ENCODE data around the gene RAD51AP1. TPM values are rescaled to one million over a fixed set of nuclear protein-coding genes. Genes with fewer than 3 reads are reported as not detected.

Gene RAD51AP1
- total RNA-seq, 2 experiments from 2014 or later, result 35.7 to 54.4 TPM

GRCh38 chr12:4526923-4527546, 11.7 kb upstream of the RAD51AP1 start:
- H3K4me1 Mint-ChIP-seq, result no peaks in the 10 kb centered on the region
- DNase-seq (no peak), ATAC-seq (no peak)
- no peak overlapping the region for H3K27ac Mint-ChIP-seq
- no peaks in the 10 kb centered on the region for H3K27me3 Mint-ChIP-seq
- CTCF ChIA-PET, result interaction anchor here (0.6 to 2.8 kb wide), 11 partner anchors 8 to 645 kb away, joined by 3 to 13 read pairs (median 4); no protein-coding TSS in a partner anchor
- no peak overlapping the region for H3K4me3 Mint-ChIP-seq
- H3K9me3 Mint-ChIP-seq (ENCODE audit: low read depth), result no peaks in the 10 kb centered on the region
- peaks cover 10% of the 10 kb centered on the region for H3K36me3 Mint-ChIP-seq

DNA sequence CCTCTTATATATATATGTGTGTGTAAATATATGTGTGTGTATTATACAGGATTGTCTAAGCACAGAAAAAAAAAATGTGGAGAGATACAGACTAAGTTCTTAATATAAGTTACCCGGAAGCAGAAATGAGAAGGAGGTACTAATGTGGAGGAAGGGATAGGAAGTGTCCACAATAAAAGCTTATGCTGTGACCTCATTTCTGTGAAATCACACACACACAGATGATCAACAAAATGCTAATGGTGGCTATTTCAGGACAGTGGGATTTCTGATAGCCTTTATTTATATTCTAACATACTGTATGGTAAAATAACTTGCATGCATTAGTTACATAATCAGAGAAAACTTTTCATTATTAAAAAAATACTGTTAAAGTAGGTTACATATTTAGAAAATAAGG, 8.5 kb upstream of the RAD51AP1 start:
- Mint-ChIP-seq H3K27ac (no peak overlapping the region), H3K4me1 (no peaks in the 10 kb centered on the region), H3K27me3 (no peaks in the 10 kb centered on the region), H3K36me3 (peaks cover 3% of the 10 kb centered on the region), H3K9me3 (ENCODE audit: low read depth) (no peaks in the 10 kb centered on the region), H3K4me3 (no peak overlapping the region)
- ATAC-seq, result no peak
- no peak for DNase-seq
- CTCF ChIA-PET, result no interaction called here

DNA sequence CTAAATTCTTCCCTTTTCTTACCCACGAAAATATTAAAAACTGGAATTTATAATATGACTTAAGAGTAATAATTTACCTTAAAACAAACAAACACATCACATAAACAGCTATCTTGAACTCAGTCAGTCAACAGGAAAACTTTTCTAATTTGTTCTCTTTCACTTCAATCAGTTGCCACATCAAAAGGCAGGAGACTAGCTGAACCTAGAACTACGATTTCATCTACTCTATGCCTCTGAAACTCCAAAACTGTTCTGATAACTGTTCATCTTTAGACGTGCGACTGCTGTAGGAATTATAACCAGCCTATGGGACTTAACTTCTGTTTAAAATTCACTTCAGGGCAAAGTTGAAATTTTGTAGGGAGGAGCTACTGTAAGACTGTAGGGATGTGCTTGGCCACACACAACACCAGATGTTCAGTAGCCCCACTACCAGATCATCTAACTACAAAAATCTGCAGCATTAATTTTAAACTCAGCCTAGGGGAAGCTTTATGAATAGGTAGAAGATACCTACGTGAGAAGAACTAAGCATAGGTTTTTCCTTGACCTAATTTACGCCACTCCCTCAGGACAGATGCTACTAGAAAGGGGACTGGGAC, 7.6 kb upstream of the RAD51AP1 start:
- Mint-ChIP-seq H3K36me3 (peaks cover 3% of the 10 kb centered on the region), H3K4me1 (peaks cover 1% of the 10 kb centered on the region), H3K9me3 (ENCODE audit: low read depth) (no peaks in the 10 kb centered on the region), H3K4me3 (no peak overlapping the region), H3K27me3 (no peaks in the 10 kb centered on the region), H3K27ac (no peak overlapping the region)
- no peak for DNase-seq
- CTCF ChIA-PET, result interaction anchor here (1.2 kb wide), 1 partner anchor 109 kb away, joined by 4 read pairs; no protein-coding TSS in a partner anchor
- ATAC-seq, result no peak

DNA sequence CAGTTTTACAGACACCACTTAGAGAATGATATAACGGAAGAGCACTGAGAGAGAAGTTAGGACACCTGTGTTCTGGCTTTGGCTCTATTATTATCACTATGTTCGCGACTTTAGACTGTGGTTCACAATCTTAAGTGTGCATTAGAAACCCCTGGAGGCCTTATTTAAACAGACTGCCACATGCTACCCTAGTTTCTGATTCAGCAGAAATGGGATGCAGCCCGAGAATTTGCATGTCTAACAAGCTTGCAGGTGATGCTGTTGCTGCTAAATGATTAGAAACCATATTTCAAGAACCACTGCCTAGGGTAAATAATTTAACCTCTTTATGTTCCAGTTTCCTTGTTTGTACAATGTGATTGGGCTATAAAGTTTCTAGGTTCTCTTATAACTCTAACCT, 3.6 kb upstream of the RAD51AP1 start:
- H3K9me3 Mint-ChIP-seq (ENCODE audit: low read depth), result no peaks in the 10 kb centered on the region
- H3K36me3 Mint-ChIP-seq, result peaks cover 4% of the 10 kb centered on the region
- CTCF ChIA-PET, result interaction anchor here (1.1 to 2.5 kb wide), 2 partner anchors 9 to 114 kb away, joined by 4 to 10 read pairs; partner anchors contain the start of genes AKAP3 and NDUFA9
- H3K4me3 Mint-ChIP-seq, result no peak overlapping the region
- ATAC-seq (no peak), DNase-seq (no peak)
- no peaks in the 10 kb centered on the region for H3K27me3 Mint-ChIP-seq
- no peak overlapping the region for H3K27ac Mint-ChIP-seq
- peaks cover 27% of the 10 kb centered on the region for H3K4me1 Mint-ChIP-seq

GRCh38 chr12:4535871-4536270, 2.8 kb upstream of the RAD51AP1 start:
- no peaks in the 10 kb centered on the region for H3K27me3 Mint-ChIP-seq
- no peaks in the 10 kb centered on the region for H3K9me3 Mint-ChIP-seq (ENCODE audit: low read depth)
- no peak overlapping the region for H3K27ac Mint-ChIP-seq
- CTCF ChIA-PET, result interaction anchor here (1.1 to 2.5 kb wide), 2 partner anchors 9 to 113 kb away, joined by 4 to 10 read pairs; partner anchors contain the start of genes AKAP3 and NDUFA9
- peaks cover 29% of the 10 kb centered on the region for H3K4me1 Mint-ChIP-seq
- H3K4me3 Mint-ChIP-seq, result no peak overlapping the region
- ATAC-seq, result no peak
- H3K36me3 Mint-ChIP-seq, result peaks cover 4% of the 10 kb centered on the region
- no peak for DNase-seq

DNA sequence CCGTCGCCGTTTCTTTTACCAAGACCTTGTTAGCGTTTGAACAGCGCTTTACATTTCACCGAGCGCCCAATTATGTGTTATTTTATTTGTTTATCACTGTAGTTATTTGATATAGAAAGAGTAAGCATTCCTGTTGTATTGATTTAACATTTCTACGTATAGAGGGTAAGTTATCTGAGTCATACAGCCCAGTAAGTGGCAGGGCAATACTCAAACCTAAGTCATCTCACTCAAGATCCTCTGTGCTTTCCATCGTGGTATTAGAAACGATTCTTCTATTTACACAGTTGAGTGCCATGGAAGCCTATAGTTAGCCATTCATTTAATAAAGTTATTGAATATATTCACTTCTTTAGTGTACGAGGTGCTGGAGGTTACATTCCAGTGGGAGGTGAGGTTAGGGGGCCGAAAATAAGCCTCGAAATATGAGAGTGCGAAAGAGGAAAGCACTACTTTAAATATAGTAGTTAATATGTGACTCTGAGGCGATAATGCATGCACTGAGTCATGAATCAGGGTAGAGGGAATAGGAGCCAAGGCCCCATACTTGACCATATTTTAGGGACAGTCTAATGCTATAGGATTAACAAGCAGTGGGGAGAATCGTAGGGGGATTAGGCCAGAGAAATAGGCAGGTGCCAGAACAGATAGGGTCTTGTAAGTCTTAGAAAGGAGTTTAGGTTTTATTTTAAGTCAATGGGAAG, 629 bp downstream of the RAD51AP1 start:
- DNase-seq (no peak), ATAC-seq (no peak)
- Mint-ChIP-seq H3K27me3 (no peaks in the 10 kb centered on the region), H3K4me1 (peaks cover 38% of the 10 kb centered on the region), H3K36me3 (peaks cover 16% of the 10 kb centered on the region), H3K9me3 (ENCODE audit: low read depth) (no peaks in the 10 kb centered on the region), H3K4me3 (peak overlapping the region; percentile 97), H3K27ac (peak overlapping the region; percentile 96)
- CTCF ChIA-PET, result no interaction called here

GRCh38 chr12:4540170-4540569, 1.5 kb downstream of the RAD51AP1 start:
- ATAC-seq (no peak), DNase-seq (no peak)
- H3K36me3 Mint-ChIP-seq, result peaks cover 23% of the 10 kb centered on the region
- peak overlapping the region; percentile 97 for H3K4me3 Mint-ChIP-seq
- H3K9me3 Mint-ChIP-seq (ENCODE audit: low read depth), result no peaks in the 10 kb centered on the region
- CTCF ChIA-PET, result no interaction called here
- no peaks in the 10 kb centered on the region for H3K27me3 Mint-ChIP-seq
- H3K4me1 Mint-ChIP-seq, result peaks cover 44% of the 10 kb centered on the region
- peak overlapping the region; percentile 96 for H3K27ac Mint-ChIP-seq

- H3K36me3 Mint-ChIP-seq, result peaks cover 27% of the 10 kb centered on the region
- ATAC-seq (no peak), DNase-seq (no peak)
- H3K27ac Mint-ChIP-seq, result no peak overlapping the region
- H3K27me3 Mint-ChIP-seq, result no peaks in the 10 kb centered on the region
- no peak overlapping the region for H3K4me3 Mint-ChIP-seq
- no peaks in the 10 kb centered on the region for H3K9me3 Mint-ChIP-seq (ENCODE audit: low read depth)
- peaks cover 45% of the 10 kb centered on the region for H3K4me1 Mint-ChIP-seq
- CTCF ChIA-PET, result no interaction called here
These were observed 1.9 kb downstream of the RAD51AP1 start for GRCh38 chr12:4540638-4541037.

GRCh38 chr12:4545195-4545594, 6.5 kb downstream of the RAD51AP1 start:
- CTCF ChIA-PET, result no interaction called here
- H3K9me3 Mint-ChIP-seq (ENCODE audit: low read depth), result no peaks in the 10 kb centered on the region
- no peak overlapping the region for H3K27ac Mint-ChIP-seq
- no peaks in the 10 kb centered on the region for H3K27me3 Mint-ChIP-seq
- no peak for ATAC-seq
- peaks cover 39% of the 10 kb centered on the region for H3K36me3 Mint-ChIP-seq
- DNase-seq, result no peak
- H3K4me1 Mint-ChIP-seq, result peaks cover 17% of the 10 kb centered on the region
- H3K4me3 Mint-ChIP-seq, result no peak overlapping the region

GRCh38 chr12:4552191-4552590, 13.5 kb downstream of the RAD51AP1 start:
- CTCF ChIA-PET, result no interaction called here
- DNase-seq, result no peak
- Mint-ChIP-seq H3K27ac (no peak overlapping the region), H3K4me1 (peaks cover 1% of the 10 kb centered on the region), H3K27me3 (no peaks in the 10 kb centered on the region), H3K36me3 (peaks cover 47% of the 10 kb centered on the region), H3K9me3 (ENCODE audit: low read depth) (no peaks in the 10 kb centered on the region), H3K4me3 (no peak overlapping the region)
- ATAC-seq, result no peak

GRCh38 chr12:4553943-4554342, 15.3 kb downstream of the RAD51AP1 start:
- CTCF ChIA-PET, result no interaction called here
- Mint-ChIP-seq H3K4me1 (peaks cover 1% of the 10 kb centered on the region), H3K27me3 (no peaks in the 10 kb centered on the region), H3K4me3 (no peak overlapping the region), H3K9me3 (ENCODE audit: low read depth) (no peaks in the 10 kb centered on the region), H3K36me3 (peaks cover 47% of the 10 kb centered on the region), H3K27ac (no peak overlapping the region)
- no peak for DNase-seq
- no peak for ATAC-seq

GRCh38 chr12:4555804-4556203, 17.1 kb downstream of the RAD51AP1 start:
- CTCF ChIA-PET, result no interaction called here
- Mint-ChIP-seq H3K4me3 (no peak overlapping the region), H3K4me1 (peaks cover 1% of the 10 kb centered on the region), H3K9me3 (ENCODE audit: low read depth) (no peaks in the 10 kb centered on the region), H3K36me3 (peaks cover 37% of the 10 kb centered on the region), H3K27ac (no peak overlapping the region), H3K27me3 (no peaks in the 10 kb centered on the region)
- DNase-seq (no peak), ATAC-seq (no peak)

GRCh38 chr12:4556735-4557530, 18.2 kb downstream of the RAD51AP1 start:
- Mint-ChIP-seq H3K27ac (no peak overlapping the region), H3K27me3 (no peaks in the 10 kb centered on the region), H3K4me1 (no peaks in the 10 kb centered on the region), H3K9me3 (ENCODE audit: low read depth) (no peaks in the 10 kb centered on the region), H3K36me3 (peaks cover 41% of the 10 kb centered on the region), H3K4me3 (no peak overlapping the region)
- ATAC-seq (no peak), DNase-seq (no peak)
- CTCF ChIA-PET, result no interaction called here

Measured in activated CD8-positive, alpha-beta memory T cell treated with anti-CD3 and anti-CD28 coated beads, Interleukin-2, amount 10 ng/mL, durations not matched to agents 7 days and 5 days (primary cell).